Measurements from ENCODE around the gene SBF2.

DNA sequence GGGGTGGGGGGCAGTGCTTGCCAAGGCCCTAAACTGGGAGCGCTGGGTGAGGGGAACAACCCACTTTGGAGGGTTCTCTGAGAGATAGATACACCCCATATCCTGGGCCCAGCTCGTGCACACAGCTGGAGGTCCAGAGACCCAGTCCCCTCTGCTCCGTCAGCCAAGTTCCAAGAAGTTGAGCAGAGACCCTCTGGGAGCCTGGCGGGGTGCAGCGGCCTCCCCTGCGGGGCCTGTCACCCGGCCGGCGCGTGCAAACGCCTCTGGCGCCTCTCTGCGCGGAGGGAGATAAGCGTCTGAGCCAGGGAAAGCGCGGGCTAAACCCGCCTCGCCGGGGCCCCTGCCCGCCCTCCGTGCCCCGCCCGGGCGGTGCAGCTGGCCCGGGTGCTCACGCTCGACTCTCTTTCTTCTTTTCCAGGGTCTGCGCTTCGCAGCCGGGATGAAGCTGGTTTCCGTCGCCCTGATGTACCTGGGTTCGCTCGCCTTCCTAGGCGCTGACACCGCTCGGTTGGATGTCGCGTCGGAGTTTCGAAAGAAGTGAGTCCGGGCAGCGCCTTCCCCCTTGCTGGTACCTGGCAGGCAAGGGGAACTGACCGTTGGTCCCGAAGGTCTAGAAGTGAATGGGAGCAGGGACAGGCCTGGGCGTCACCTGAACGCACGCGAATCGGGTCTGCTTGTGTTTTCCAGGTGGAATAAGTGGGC lies 11.4 kb upstream of the SBF2 start:
- TF ChIP-seq, protein P1, sequence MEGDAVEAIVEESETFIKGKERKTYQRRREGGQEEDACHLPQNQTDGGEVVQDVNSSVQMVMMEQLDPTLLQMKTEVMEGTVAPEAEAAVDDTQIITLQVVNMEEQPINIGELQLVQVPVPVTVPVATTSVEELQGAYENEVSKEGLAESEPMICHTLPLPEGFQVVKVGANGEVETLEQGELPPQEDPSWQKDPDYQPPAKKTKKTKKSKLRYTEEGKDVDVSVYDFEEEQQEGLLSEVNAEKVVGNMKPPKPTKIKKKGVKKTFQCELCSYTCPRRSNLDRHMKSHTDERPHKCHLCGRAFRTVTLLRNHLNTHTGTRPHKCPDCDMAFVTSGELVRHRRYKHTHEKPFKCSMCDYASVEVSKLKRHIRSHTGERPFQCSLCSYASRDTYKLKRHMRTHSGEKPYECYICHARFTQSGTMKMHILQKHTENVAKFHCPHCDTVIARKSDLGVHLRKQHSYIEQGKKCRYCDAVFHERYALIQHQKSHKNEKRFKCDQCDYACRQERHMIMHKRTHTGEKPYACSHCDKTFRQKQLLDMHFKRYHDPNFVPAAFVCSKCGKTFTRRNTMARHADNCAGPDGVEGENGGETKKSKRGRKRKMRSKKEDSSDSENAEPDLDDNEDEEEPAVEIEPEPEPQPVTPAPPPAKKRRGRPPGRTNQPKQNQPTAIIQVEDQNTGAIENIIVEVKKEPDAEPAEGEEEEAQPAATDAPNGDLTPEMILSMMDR (IDR thresholded peaks at IDR 0.05; ENCODE audit: insufficient read depth, low read length) = no peak
- TF ChIP-seq GABPA (IDR thresholded peaks at IDR 0.05; ENCODE audit: low read depth) = no peak
- TF ChIP-seq, protein P2, sequence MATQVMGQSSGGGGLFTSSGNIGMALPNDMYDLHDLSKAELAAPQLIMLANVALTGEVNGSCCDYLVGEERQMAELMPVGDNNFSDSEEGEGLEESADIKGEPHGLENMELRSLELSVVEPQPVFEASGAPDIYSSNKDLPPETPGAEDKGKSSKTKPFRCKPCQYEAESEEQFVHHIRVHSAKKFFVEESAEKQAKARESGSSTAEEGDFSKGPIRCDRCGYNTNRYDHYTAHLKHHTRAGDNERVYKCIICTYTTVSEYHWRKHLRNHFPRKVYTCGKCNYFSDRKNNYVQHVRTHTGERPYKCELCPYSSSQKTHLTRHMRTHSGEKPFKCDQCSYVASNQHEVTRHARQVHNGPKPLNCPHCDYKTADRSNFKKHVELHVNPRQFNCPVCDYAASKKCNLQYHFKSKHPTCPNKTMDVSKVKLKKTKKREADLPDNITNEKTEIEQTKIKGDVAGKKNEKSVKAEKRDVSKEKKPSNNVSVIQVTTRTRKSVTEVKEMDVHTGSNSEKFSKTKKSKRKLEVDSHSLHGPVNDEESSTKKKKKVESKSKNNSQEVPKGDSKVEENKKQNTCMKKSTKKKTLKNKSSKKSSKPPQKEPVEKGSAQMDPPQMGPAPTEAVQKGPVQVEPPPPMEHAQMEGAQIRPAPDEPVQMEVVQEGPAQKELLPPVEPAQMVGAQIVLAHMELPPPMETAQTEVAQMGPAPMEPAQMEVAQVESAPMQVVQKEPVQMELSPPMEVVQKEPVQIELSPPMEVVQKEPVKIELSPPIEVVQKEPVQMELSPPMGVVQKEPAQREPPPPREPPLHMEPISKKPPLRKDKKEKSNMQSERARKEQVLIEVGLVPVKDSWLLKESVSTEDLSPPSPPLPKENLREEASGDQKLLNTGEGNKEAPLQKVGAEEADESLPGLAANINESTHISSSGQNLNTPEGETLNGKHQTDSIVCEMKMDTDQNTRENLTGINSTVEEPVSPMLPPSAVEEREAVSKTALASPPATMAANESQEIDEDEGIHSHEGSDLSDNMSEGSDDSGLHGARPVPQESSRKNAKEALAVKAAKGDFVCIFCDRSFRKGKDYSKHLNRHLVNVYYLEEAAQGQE (IDR thresholded peaks at IDR 0.05; ENCODE audit: insufficient replicate concordance, low read depth) = peak; percentile 15
- TF ChIP-seq POLR2AphosphoS5 (IDR thresholded peaks at IDR 0.05; ENCODE audit: low read depth) = no peak
- TF ChIP-seq SPI1 (IDR thresholded peaks at IDR 0.05; ENCODE audit: borderline replicate concordance, low read depth) = no peak; the same call in 1 of the 2 replicates
